ENCODE measurements around the gene KCNAB2. TPM values are rescaled to one million over a fixed set of nuclear protein-coding genes. Genes with fewer than 3 reads are reported as not detected.

The KCNAB2 gene
- total RNA-seq (2012; rRNA removed) = 1.3 and 1.8 TPM in 2 replicates

- Histone ChIP-seq H3K9me3 (replicated peaks; ENCODE audit: low read length) (no peaks in the 10 kb centered on the region), H3K4me1 (ENCODE audit: control insufficient read depth, insufficient read depth, low read length) (no peaks in the 10 kb centered on the region), H3K27me3 (ENCODE audit: control insufficient read depth, insufficient read depth, low read length) (peaks cover 22% of the 10 kb centered on the region), H3K4me2 (ENCODE audit: low read length) (no peak within 1 kb of the TSS), H3K36me3 (ENCODE audit: insufficient read depth, low read length) (no peaks in the 10 kb centered on the region), H3K4me3 (ENCODE audit: low read length) (no peak within 1 kb of the TSS), H3K9ac (ENCODE audit: low read depth, low read length) (no peak within 1 kb of the TSS)
These were observed at the start of gene KCNAB2 for GRCh38 chr1:6045561-6045960. TSS of gene KCNAB2 (plus strand) at chr1:6045888. CDS start at chr1:6051537, 5,649 bp downstream.

GRCh38 chr1:5996641-5997270 lies 48.9 kb upstream of the KCNAB2 start:
- peaks cover 1% of the 10 kb centered on the region for H3K27me3 ChIP-seq (ENCODE audit: control insufficient read depth, insufficient read depth, low read length)
- no peak overlapping the region for H3K4me2 ChIP-seq (ENCODE audit: low read length)
- H3K4me1 ChIP-seq (ENCODE audit: control insufficient read depth, insufficient read depth, low read length) = peaks cover 10% of the 10 kb centered on the region
- H3K9me3 ChIP-seq (replicated peaks; ENCODE audit: low read length) = no peaks in the 10 kb centered on the region
- no peak overlapping the region for H3K4me3 ChIP-seq (ENCODE audit: low read length)
- no peak overlapping the region for H3K9ac ChIP-seq (ENCODE audit: low read depth, low read length)
- no peaks in the 10 kb centered on the region for H3K36me3 ChIP-seq (ENCODE audit: insufficient read depth, low read length)

GRCh38 chr1:5997316-5997715 lies 48.4 kb upstream of the KCNAB2 start:
- Histone ChIP-seq H3K9ac (ENCODE audit: low read depth, low read length) (no peak overlapping the region), H3K36me3 (ENCODE audit: insufficient read depth, low read length) (no peaks in the 10 kb centered on the region), H3K27me3 (ENCODE audit: control insufficient read depth, insufficient read depth, low read length) (peaks cover 7% of the 10 kb centered on the region), H3K9me3 (replicated peaks; ENCODE audit: low read length) (no peaks in the 10 kb centered on the region), H3K4me2 (ENCODE audit: low read length) (no peak overlapping the region), H3K4me1 (ENCODE audit: control insufficient read depth, insufficient read depth, low read length) (peaks cover 10% of the 10 kb centered on the region), H3K4me3 (ENCODE audit: low read length) (no peak overlapping the region)

- Histone ChIP-seq H3K4me3 (ENCODE audit: low read length) (no peak overlapping the region), H3K9ac (ENCODE audit: low read depth, low read length) (no peak overlapping the region), H3K4me1 (ENCODE audit: control insufficient read depth, insufficient read depth, low read length) (peaks cover 7% of the 10 kb centered on the region), H3K9me3 (replicated peaks; ENCODE audit: low read length) (no peaks in the 10 kb centered on the region), H3K27me3 (ENCODE audit: control insufficient read depth, insufficient read depth, low read length) (peaks cover 16% of the 10 kb centered on the region), H3K4me2 (ENCODE audit: low read length) (no peak overlapping the region), H3K36me3 (ENCODE audit: insufficient read depth, low read length) (no peaks in the 10 kb centered on the region)
These were observed 47.4 kb upstream of the KCNAB2 start for GRCh38 chr1:5998051-5998905.

- no peak overlapping the region for H3K9ac ChIP-seq (ENCODE audit: low read depth, low read length)
- no peaks in the 10 kb centered on the region for H3K9me3 ChIP-seq (replicated peaks; ENCODE audit: low read length)
- H3K36me3 ChIP-seq (ENCODE audit: insufficient read depth, low read length) = no peaks in the 10 kb centered on the region
- peaks cover 19% of the 10 kb centered on the region for H3K27me3 ChIP-seq (ENCODE audit: control insufficient read depth, insufficient read depth, low read length)
- no peak overlapping the region for H3K4me2 ChIP-seq (ENCODE audit: low read length)
- H3K4me1 ChIP-seq (ENCODE audit: control insufficient read depth, insufficient read depth, low read length) = peaks cover 1% of the 10 kb centered on the region
- H3K4me3 ChIP-seq (ENCODE audit: low read length) = no peak overlapping the region
These were observed 46.8 kb upstream of the KCNAB2 start for GRCh38 chr1:5998906-5999301.

- Histone ChIP-seq H3K4me2 (ENCODE audit: low read length) (no peak overlapping the region), H3K4me3 (ENCODE audit: low read length) (no peak overlapping the region), H3K9ac (ENCODE audit: low read depth, low read length) (no peak overlapping the region)
These were observed 45.8 kb upstream of the KCNAB2 start for GRCh38 chr1:5999711-6000443.

GRCh38 chr1:6000444-6001288 lies 45.0 kb upstream of the KCNAB2 start:
- no peaks in the 10 kb centered on the region for H3K4me1 ChIP-seq (ENCODE audit: control insufficient read depth, insufficient read depth, low read length)
- no peak overlapping the region for H3K4me2 ChIP-seq (ENCODE audit: low read length)
- H3K9me3 ChIP-seq (replicated peaks; ENCODE audit: low read length) = no peaks in the 10 kb centered on the region
- H3K9ac ChIP-seq (ENCODE audit: low read depth, low read length) = no peak overlapping the region
- H3K27me3 ChIP-seq (ENCODE audit: control insufficient read depth, insufficient read depth, low read length) = peaks cover 23% of the 10 kb centered on the region
- no peak overlapping the region for H3K4me3 ChIP-seq (ENCODE audit: low read length)
- no peaks in the 10 kb centered on the region for H3K36me3 ChIP-seq (ENCODE audit: insufficient read depth, low read length)

More at GRCh38 chr1:5999711-6000443, 45.8 kb upstream of the KCNAB2 start:
- Histone ChIP-seq H3K4me1 (ENCODE audit: control insufficient read depth, insufficient read depth, low read length) (no peaks in the 10 kb centered on the region), H3K36me3 (ENCODE audit: insufficient read depth, low read length) (no peaks in the 10 kb centered on the region), H3K27me3 (ENCODE audit: control insufficient read depth, insufficient read depth, low read length) (peaks cover 23% of the 10 kb centered on the region), H3K9me3 (replicated peaks; ENCODE audit: low read length) (no peaks in the 10 kb centered on the region)

- H3K36me3 ChIP-seq (ENCODE audit: insufficient read depth, low read length) = no peaks in the 10 kb centered on the region
- no peaks in the 10 kb centered on the region for H3K9me3 ChIP-seq (replicated peaks; ENCODE audit: low read length)
- peaks cover 27% of the 10 kb centered on the region for H3K27me3 ChIP-seq (ENCODE audit: control insufficient read depth, insufficient read depth, low read length)
- no peaks in the 10 kb centered on the region for H3K4me1 ChIP-seq (ENCODE audit: control insufficient read depth, insufficient read depth, low read length)
- H3K9ac ChIP-seq (ENCODE audit: low read depth, low read length) = no peak overlapping the region
- H3K4me2 ChIP-seq (ENCODE audit: low read length) = no peak overlapping the region
- no peak overlapping the region for H3K4me3 ChIP-seq (ENCODE audit: low read length)
These were observed 43.6 kb upstream of the KCNAB2 start for GRCh38 chr1:6001992-6002576.

GRCh38 chr1:6002714-6003501 lies 42.8 kb upstream of the KCNAB2 start:
- no peaks in the 10 kb centered on the region for H3K36me3 ChIP-seq (ENCODE audit: insufficient read depth, low read length)
- no peaks in the 10 kb centered on the region for H3K9me3 ChIP-seq (replicated peaks; ENCODE audit: low read length)
- no peak overlapping the region for H3K9ac ChIP-seq (ENCODE audit: low read depth, low read length)
- no peaks in the 10 kb centered on the region for H3K4me1 ChIP-seq (ENCODE audit: control insufficient read depth, insufficient read depth, low read length)
- no peak overlapping the region for H3K4me2 ChIP-seq (ENCODE audit: low read length)
- peaks cover 27% of the 10 kb centered on the region for H3K27me3 ChIP-seq (ENCODE audit: control insufficient read depth, insufficient read depth, low read length)
- H3K4me3 ChIP-seq (ENCODE audit: low read length) = no peak overlapping the region
